ENCODE measurements around the gene HDAC7.
A peak's percentile ranks its signal among the peaks of the same experiment; 100 is the strongest.
"Not testable (repeated sequence)": the region's sequence is repeated elsewhere in the genome, so short reads cannot be mapped to it uniquely, and the experiment has no call there.

The HDAC7 gene

GRCh38 chr12:47828008-47828975, 8.6 kb upstream of the HDAC7 start:
- DNase-seq: peak; percentile 69

DNA sequence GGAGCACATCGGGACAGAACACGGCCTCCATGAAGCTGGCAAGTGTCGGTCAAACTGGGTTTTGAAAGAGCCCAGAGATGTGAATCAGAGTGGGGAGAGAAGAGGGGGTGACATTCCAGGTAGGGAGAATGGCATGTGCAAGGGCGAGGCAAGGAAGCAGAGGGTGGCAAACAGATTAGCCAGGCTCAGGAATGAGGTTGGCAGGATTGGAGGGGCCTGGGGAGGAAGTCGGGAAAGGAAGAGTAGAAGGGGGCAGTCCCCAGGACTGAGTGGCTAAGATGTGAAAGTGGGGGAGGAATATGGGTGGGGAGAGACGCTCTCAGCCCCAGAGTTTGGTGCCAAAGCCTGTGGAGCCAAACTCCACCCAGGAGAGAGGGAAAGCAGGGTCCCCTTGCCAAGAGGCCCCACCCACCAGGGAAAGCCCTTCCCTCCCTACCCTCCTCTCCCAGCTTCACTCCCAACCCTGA, 5.5 kb upstream of the HDAC7 start:
- no peak for DNase-seq

- DNase-seq: no peak
These were observed 4.9 kb upstream of the HDAC7 start for GRCh38 chr12:47824635-47825034.

DNA sequence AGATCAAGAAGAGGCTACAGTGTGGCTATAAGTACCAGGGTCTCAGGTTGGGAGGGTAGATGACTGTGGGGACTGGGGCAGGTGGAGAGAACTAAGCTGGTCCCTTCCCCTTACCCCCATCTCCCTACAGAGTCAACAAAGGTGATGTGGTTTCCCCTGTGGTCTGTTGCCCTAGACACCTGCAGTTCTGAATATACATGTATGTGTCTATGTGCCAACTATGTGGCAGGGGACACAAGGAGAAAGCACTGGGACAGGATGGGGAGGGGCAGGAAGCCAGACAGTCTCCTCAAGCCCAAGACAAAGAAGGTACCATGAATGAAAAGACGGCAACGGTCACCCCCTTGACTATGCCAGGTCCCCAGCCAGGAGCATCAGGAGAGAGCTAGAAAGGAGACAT, 4.5 kb upstream of the HDAC7 start:
- DNase-seq: no peak

GRCh38 chr12:47823422-47824086, 3.9 kb upstream of the HDAC7 start:
- no peak for DNase-seq

DNA sequence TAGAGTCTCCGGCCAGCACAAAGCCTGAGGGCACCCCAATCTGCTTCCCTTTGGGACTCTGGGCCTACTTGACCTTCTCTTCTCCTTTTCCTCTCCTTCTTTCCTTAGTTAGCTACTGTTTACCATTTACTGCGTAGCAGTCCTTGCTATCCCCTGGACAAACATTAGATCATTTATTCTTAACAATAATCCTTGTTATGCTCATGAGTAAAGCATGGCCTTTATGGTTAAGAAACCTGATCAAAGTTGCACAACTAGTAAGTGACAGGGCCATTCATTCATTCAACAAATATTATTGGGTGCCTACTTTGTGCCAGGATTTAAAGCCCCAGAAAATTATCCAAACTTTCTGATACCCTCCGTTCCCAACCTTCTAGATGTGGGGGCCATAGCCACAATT, 3.2 kb upstream of the HDAC7 start:
- DNase-seq: no peak

DNA sequence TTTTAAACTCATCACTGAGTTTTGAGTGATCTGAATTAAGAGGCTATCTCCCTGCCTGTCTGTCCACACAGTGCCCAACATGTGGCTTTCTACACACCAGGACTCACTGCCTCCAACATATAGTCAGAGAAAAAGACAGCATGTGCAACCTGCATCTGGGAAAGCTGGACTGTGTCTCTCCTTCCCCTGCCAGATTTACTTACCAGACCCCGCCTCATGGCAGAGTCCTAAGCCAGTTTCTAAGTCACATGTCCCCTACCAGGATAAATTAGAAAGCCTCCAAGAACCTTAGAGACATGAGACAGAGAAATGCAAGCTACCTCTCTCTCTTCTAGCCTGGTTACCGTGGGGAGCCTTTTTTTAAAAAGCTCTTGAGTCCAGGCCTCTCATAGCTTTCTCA, 2.7 kb upstream of the HDAC7 start:
- no peak for DNase-seq

- no peak for DNase-seq
These were observed 1.6 kb upstream of the HDAC7 start for GRCh38 chr12:47821346-47821706.

- peak; percentile 89 for DNase-seq
These were observed 1.1 kb upstream of the HDAC7 start for GRCh38 chr12:47820631-47821345.

GRCh38 chr12:47819138-47819895, 386 bp downstream of the HDAC7 start:
- no peak for DNase-seq

GRCh38 chr12:47818467-47819137, 1.1 kb downstream of the HDAC7 start:
- no peak for DNase-seq

DNA sequence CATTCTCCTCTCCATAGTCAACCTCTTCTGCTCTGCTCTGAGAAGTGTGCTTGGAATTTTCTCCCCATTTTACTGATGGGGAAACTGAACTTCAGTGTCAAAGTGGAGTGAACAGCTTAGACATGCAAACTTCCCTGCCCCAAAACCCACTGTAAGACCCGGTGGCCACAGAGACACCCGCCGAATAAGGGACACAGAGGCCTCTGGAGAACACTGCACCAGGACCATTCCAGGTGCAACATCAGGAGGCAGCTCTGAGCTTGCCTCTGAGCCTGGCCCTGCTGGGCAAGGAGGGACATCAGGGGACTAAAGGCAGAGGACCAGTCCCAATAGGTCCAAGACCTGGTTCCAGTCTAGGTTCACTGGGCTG, 1.7 kb downstream of the HDAC7 start:
- no peak for DNase-seq

DNA sequence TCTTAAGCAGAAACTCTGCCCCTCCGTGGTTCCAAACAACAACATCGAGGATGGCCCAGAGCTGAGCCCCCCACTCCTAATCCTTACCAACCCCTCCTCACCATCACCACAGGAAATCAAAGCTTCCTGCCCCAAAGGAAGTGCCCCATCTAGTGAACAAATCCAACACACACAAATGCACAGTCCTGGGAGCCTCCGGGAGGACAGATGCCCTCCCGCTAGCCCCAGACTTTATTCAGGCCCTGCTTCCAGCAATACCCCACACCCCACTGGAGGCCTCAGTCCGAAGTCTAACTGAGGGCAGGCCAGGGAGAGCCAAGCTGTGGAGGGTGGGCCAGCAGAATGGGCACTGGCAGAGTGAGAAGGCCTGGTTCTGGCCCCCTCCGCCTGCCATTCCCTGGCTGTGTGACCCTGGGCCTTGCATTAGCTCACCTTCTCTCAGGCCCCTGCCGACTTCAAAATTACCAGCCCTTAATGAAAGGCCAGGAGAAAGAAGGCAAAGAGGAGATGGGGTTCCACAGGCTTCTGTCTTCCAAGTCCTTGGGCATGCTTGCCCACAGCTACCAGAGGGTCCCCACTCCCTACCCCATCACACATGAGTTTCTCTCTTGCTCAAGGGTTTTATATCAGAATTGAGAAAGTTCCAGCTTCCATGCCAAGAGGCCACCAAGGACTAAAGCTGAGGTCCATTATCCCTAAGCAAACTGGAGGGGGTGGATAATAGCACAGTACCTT, 2.3 kb downstream of the HDAC7 start:
- DNase-seq: no peak

DNA sequence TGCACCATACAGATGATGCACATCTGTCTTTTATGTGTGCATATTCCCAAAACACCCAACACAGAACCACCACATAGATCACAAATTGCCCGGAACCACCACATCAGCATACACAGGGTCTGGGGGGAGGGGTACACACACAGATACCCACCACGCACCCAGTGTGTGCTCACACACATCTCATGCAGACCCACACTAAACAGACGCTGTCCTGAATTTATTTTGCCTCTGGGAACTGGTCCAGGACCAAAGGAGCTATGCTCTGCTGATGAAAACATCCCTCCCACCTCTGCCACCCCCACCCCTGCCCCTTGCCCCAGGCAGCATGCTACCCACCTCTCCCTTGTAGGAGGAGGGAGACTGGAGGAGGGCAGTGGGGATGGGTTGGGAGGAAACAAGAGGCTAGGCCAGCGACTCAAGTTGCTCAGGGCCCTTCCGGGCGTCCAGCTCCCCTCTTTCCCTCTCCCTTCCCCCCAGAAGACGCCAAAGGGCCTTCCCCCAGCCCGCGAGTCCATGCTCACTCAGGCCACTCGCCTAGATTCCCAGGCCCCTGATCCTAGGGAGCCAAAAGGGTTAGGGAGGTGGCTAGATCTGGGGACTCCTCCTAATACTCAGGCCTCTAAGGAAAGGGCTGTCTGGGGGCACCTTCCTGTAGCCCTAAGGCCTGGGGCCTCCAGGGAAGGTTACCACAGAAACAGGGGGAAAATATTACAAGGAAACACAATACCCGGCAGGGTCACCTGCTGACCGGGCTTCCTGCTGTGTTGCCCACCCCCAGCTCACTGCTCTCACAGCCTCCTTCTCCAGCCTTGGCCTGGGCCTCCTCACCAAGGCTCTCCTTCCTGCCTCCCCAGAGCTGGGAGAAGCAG, 3.1 kb downstream of the HDAC7 start:
- DNase-seq: no peak

DNA sequence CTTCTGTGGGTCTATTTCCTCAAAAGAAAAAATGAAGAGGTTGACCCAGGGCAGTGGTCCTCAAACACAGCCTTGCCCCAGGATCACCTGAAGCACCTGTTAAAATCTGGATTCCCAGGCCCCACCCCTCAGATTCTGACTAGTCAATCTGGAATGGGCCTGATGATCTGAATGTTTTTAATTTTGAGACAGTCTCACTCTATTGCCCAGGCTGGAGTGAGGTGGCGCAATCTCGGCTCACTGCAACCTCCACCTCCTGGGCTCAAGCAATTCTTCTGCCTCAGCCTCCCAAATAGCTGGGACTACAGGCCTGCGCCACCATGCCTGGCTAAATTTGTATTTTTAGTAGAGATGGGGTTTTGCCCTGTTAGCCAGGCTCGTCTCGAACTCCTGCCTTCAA, 4.3 kb downstream of the HDAC7 start:
- not testable (repeated sequence) for DNase-seq

- DNase-seq: no peak
These were observed 5.0 kb downstream of the HDAC7 start for GRCh38 chr12:47814539-47815170.

DNA sequence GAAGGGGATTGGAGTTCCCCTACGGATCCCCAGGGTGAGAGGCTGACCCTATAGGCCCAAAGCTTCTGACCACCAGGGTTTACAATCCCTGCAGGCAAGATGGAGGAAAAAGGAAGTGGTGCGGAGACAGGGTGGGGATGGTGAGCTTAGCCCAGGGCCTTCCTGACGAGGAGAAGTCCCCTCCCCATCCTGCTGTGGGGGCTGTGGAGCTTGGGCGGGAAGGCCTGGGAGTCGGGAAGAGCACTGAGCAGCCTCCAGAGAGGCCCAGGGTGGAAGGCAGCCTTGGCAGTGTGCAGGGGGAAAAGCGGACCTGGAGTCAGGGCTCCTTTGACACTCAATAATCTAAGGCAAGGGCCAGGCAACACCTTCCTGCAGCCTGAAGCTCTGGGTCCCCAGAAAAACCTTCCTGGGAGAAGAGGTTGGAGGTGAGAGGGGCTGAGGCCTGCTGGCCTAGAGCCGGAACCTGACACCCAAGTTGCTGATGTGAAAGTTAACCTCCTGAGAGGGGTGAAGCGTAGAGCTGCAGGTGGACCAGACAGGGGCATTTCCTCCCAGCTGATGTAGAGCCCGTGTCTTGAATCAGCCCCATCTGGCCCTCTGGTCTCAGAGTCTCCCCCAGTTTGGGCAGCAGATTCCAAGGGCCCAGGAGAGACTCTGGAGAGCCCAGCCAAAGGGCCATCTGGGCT, 6.0 kb downstream of the HDAC7 start:
- no peak for DNase-seq

- DNase-seq: peak; percentile 90
These were observed 6.7 kb downstream of the HDAC7 start for GRCh38 chr12:47812797-47813510.
